SK-N-SH (cell line): ENCODE data around the gene GABRR1. TPM values are rescaled to one million over a fixed set of nuclear protein-coding genes. Genes with fewer than 3 reads are reported as not detected.

Experiments
- CTCF ChIA-PET: fragments of 300-600, 350-600 bp; formaldehyde crosslinking; extraction: SDS; loops from one replicate; lab custom pipeline; 2021; lab: Yijun Ruan, JAX
- POLR2A ChIA-PET: fragments of 350-600 bp; sonication (Branson Sonifier 250); formaldehyde crosslinking; extraction: SDS; loops from one replicate; lab custom pipeline; 2020; ENCODE audit warnings: antibody characterized with exemption, inconsistent platforms; lab: Yijun Ruan, JAX
- DNase-seq: peaks from one replicate; pipeline ENCODE4 v3.0.0; 2012
- H2AFZ ChIP-seq: fragments of 200-600 bp; sonication (generic); 2 replicates; pipeline ENCODE4 v1.8.1; 2016; ENCODE audit warnings: antibody characterized with exemption, mild to moderate bottlenecking, low read depth
- H3F3A ChIP-seq: fragments of 200-600 bp; sonication (generic); replicated peaks from 2 replicates; pipeline ENCODE3; 2016; ENCODE audit warnings: antibody characterized with exemption, mild to moderate bottlenecking; ENCODE audit not compliant: insufficient read depth
- H3K27ac ChIP-seq, 2 experiments: fragments of 200-500 bp in 1 of 2; fragments of 200-600 bp in 1 of 2; sonication (Bioruptor generic) in 1 of 2; sonication (generic), shearing (Covaris generic) in 1 of 2; 2 replicates each; pipeline versions ENCODE4 v1.5.1 to v1.6.1; 2014 to 2016; ENCODE audit warnings: low read depth in 2 of 2, inconsistent platforms in 1 of 2, low read length in 1 of 2, mild to moderate bottlenecking in 1 of 2, mixed read lengths in 1 of 2
- H3K27me3 ChIP-seq: fragments of 200-600 bp; sonication (generic), shearing (Covaris generic); 2 replicates; pipeline ENCODE4 v1.6.1; 2016; ENCODE audit warnings: mixed run types; ENCODE audit not compliant: insufficient read depth
- H3K36me3 ChIP-seq, 2 experiments: fragments of 200-500 bp in 1 of 2; fragments of 200-600 bp in 1 of 2; sonication (Bioruptor generic) in 1 of 2; sonication (generic) in 1 of 2; replicated peaks in 1 of 2; 2 replicates each; pipeline versions ENCODE3 to v1.5.1; 2014 to 2016; ENCODE audit warnings: low read length in 1 of 2, mild to moderate bottlenecking in 1 of 2; ENCODE audit not compliant: insufficient read depth in 2 of 2, control insufficient read depth in 1 of 2
- H3K4me1 ChIP-seq, 2 experiments: fragments of 200-500 bp in 1 of 2; fragments of 200-600 bp in 1 of 2; sonication (Bioruptor generic) in 1 of 2; sonication (generic), shearing (Covaris generic) in 1 of 2; 2 replicates each; pipeline versions ENCODE4 v1.5.1 to v1.6.1; 2014 to 2016; ENCODE audit warnings: low read depth in 1 of 2, low read length in 1 of 2, mixed run types in 1 of 2; ENCODE audit not compliant: insufficient read depth in 2 of 2, control insufficient read depth in 1 of 2
- H3K4me2 ChIP-seq: fragments of 200-600 bp; sonication (generic), shearing (Covaris generic); 2 replicates; pipeline ENCODE4 v1.6.1; 2017; ENCODE audit warnings: mixed run types
- H3K4me3 ChIP-seq, 2 experiments: fragments of 200-500 bp in 1 of 2; fragments of 200-600 bp in 1 of 2; sonication (Bioruptor generic) in 1 of 2; sonication (generic), shearing (Covaris generic) in 1 of 2; 2 replicates each; pipeline versions ENCODE4 v1.5.1 to v1.8.1; 2014 to 2016; ENCODE audit warnings: low read depth in 2 of 2, inconsistent platforms in 1 of 2, low read length in 1 of 2, mild to moderate bottlenecking in 1 of 2, mixed read lengths in 1 of 2, moderate library complexity in 1 of 2
- H3K79me2 ChIP-seq: fragments of 200-600 bp; sonication (generic); 2 replicates; pipeline ENCODE4 v1.8.1; 2017; ENCODE audit warnings: mild to moderate bottlenecking; ENCODE audit not compliant: insufficient read depth
- H3K9ac ChIP-seq: fragments of 200-600 bp; sonication (generic); 2 replicates; pipeline ENCODE4 v1.6.1; 2017; ENCODE audit warnings: mixed run types
- H3K9me2 ChIP-seq: fragments of 200-600 bp; sonication (generic); 2 replicates; pipeline ENCODE4 v1.6.1; 2017; ENCODE audit warnings: mixed run types
- H3K9me3 ChIP-seq: fragments of 200-600 bp; sonication (generic); 2 replicates; pipeline ENCODE4 v1.6.1; 2017; ENCODE audit warnings: mixed run types, mild to moderate bottlenecking, moderate library complexity
- H4K20me1 ChIP-seq: fragments of 200-600 bp; sonication (generic); 2 replicates; pipeline ENCODE4 v1.6.1; 2017; ENCODE audit warnings: mild to moderate bottlenecking, mixed run types; ENCODE audit not compliant: insufficient read depth
- CHD2 ChIP-seq: fragments of 150-350 bp; IDR thresholded peaks from 2 replicates; pipeline ENCODE4 v1.6.1; 2018; ENCODE audit warnings: low read length; ENCODE audit not compliant: partially characterized antibody
- EP300 ChIP-seq, 2 experiments: IDR thresholded peaks; 2 replicates each; pipeline versions ENCODE4 v1.4.0 to v1.6.1; 2012; ENCODE audit warnings: borderline replicate concordance in 1 of 2, low read depth in 1 of 2, low read length in 1 of 2
- EZH2phosphoT487 ChIP-seq: fragments of 200-600 bp; sonication (generic); IDR thresholded peaks from 2 replicates; pipeline ENCODE4 v1.6.1; 2017; ENCODE audit warnings: low read depth, mixed run types, mild to moderate bottlenecking, antibody characterized with exemption, moderate library complexity, borderline replicate concordance
- GATA2 ChIP-seq: sonication (generic); formaldehyde crosslinking; IDR thresholded peaks from 2 replicates; pipeline ENCODE4 v1.5.0; 2020; ENCODE audit warnings: mild to moderate bottlenecking, missing genetic modification reagents
- JUND ChIP-seq: IDR thresholded peaks from 2 replicates; pipeline ENCODE4 v1.4.0; 2012
- MEF2A ChIP-seq: IDR thresholded peaks from 2 replicates; pipeline ENCODE4 v1.4.0; 2012; ENCODE audit warnings: low read depth, borderline replicate concordance
- NRF1 ChIP-seq: IDR thresholded peaks from 2 replicates; pipeline ENCODE4 v1.6.1; 2012; ENCODE audit warnings: low read depth, mild to moderate bottlenecking, low read length
- POLR2AphosphoS5 ChIP-seq: IDR thresholded peaks from 2 replicates; pipeline ENCODE4 v1.6.1; 2012; ENCODE audit warnings: low read depth, low read length
- RXRA ChIP-seq: IDR thresholded peaks from 2 replicates; pipeline ENCODE4 v1.4.0; 2012; ENCODE audit warnings: low read depth, mild to moderate bottlenecking, borderline replicate concordance
- SIN3A ChIP-seq: IDR thresholded peaks from 2 replicates; pipeline ENCODE4 v1.6.1; 2012; ENCODE audit warnings: low read depth, mild to moderate bottlenecking, low read length, moderate library complexity, borderline replicate concordance
- TAF1 ChIP-seq: IDR thresholded peaks from 2 replicates; pipeline ENCODE4 v1.6.1; 2012; ENCODE audit warnings: low read depth, mild to moderate bottlenecking, low read length, moderate library complexity, borderline replicate concordance
- TEAD4 ChIP-seq: IDR thresholded peaks from 2 replicates; pipeline ENCODE4 v1.4.0; 2012; ENCODE audit warnings: mild to moderate bottlenecking, borderline replicate concordance; ENCODE audit not compliant: insufficient read depth
- USF2 ChIP-seq: fragments of 150-350 bp; IDR thresholded peaks from 2 replicates; pipeline ENCODE4 v1.6.1; 2017; ENCODE audit warnings: antibody characterized with exemption, low read length, low read depth, borderline replicate concordance
- WGBS: methylation state at CpG from one replicate; pipeline ENCODE4 v1.1.6; 2017; ENCODE audit warnings: low lambda C conversion rate; 5-methylcytosine and 5-hydroxymethylcytosine counted together
- polyA plus RNA-seq, 3 experiments: library from polyadenylated mRNA; depleted of rRNA; stranded (reverse); fragments of >200 nt; gene quantifications; 2 replicates each; pipeline ENCODE4 v1.2.3, GENCODE V29; 2012
- TF ChIP-seq, protein P1 (sequence below): IDR thresholded peaks from 2 replicates; pipeline ENCODE4 v1.4.0; 2012; ENCODE audit warnings: low read depth
- TF ChIP-seq, protein P2 (sequence below): IDR thresholded peaks from 2 replicates; pipeline ENCODE4; 2012
- TF ChIP-seq, protein P3 (sequence below): IDR thresholded peaks from 2 replicates; pipeline ENCODE4 v1.6.1; 2012; ENCODE audit warnings: mild to moderate bottlenecking, low read depth, low read length, moderate library complexity
- TF ChIP-seq, protein P4 (sequence below): IDR thresholded peaks from 2 replicates; pipeline ENCODE4 v1.4.0; 2012; ENCODE audit warnings: low read depth, borderline replicate concordance
- TF ChIP-seq, protein P5 (sequence below): fragments of 150-350 bp; IDR thresholded peaks from 2 replicates; pipeline ENCODE4 v1.6.1; 2016; ENCODE audit warnings: mild to moderate bottlenecking, low read depth, low read length

Gene GABRR1
- polyA plus RNA-seq, 1 of the 3 experiments (the other 2 are of a cell fraction): not detected

DNA sequence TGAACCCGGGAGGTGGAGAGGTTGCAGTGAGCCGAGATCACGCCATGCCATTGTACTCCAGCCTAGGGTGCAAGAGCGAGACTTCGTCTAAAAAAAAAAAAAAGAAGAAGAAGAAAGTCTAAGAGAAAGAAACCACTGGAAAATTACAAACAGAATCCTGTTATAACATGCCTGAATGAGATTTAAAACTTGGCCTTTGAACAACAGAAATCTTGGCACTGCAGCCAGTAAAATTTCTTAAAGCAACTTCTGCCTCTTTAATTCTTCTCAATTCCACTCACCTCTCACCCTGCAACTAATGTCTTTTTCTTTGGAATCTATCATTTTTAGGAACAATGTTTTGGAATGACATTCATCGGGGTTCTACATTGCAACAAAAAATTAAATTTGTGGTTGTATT lies 45.0 kb downstream of the GABRR1 start:
- DNase-seq: no peak
- 94% methylated on average over 6 of the region's 6 CpGs for WGBS
- H3K27me3 ChIP-seq: no peaks in the 10 kb centered on the region
- H3K4me3 ChIP-seq: no peak overlapping the region
- no peak overlapping the region for H3K27ac ChIP-seq
- H3K4me1 ChIP-seq: no peaks in the 10 kb centered on the region
- H3K4me2 ChIP-seq: no peak overlapping the region
- no peaks in the 10 kb centered on the region for H3K36me3 ChIP-seq
- TF ChIP-seq, protein P1, sequence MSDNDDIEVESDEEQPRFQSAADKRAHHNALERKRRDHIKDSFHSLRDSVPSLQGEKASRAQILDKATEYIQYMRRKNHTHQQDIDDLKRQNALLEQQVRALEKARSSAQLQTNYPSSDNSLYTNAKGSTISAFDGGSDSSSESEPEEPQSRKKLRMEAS: no peak
- TF ChIP-seq TEAD4 (no peak), TAF1 (no peak), EP300 (IDR thresholded peaks at IDR 0.05; ENCODE audit: borderline replicate concordance in 1 of 2, low read depth in 1 of 2, low read length in 1 of 2) (no peak), JUND (no peak)
- ChIA-PET POLR2A (no interaction called here), CTCF (no interaction called here)
- H3K79me2 ChIP-seq: no peaks in the 10 kb centered on the region
- H3K9me2 ChIP-seq: no peaks in the 10 kb centered on the region
- no peaks in the 10 kb centered on the region for H4K20me1 ChIP-seq
- H3F3A ChIP-seq: no peaks in the 10 kb centered on the region
- H3K9ac ChIP-seq: no peak overlapping the region
- no peak overlapping the region for H2AFZ ChIP-seq
- no peaks in the 10 kb centered on the region for H3K9me3 ChIP-seq

DNA sequence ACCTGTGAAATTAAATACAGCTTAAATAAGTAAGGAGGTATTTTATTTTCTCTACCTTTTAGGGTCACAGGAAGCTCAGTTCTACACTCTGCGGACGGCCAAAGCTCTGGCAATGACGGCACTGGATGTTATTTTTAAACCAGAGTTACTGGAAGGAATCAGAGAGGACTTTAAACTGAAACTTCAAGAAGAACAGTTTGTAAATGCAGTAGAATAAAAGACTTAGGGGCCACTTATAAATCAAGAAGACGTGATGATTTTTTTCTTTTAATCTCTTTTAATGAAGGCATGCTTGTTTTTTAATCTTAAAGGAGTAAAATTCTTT lies 55.1 kb downstream of the GABRR1 start:
- WGBS: 97% methylated on average over 4 of the region's 4 CpGs

More for the DNA sequence above, 55.1 kb downstream of the GABRR1 start:
- no peaks in the 10 kb centered on the region for H3K27me3 ChIP-seq
- no peak overlapping the region for H3K9ac ChIP-seq
- H3K36me3 ChIP-seq: peaks cover 15 to 49% of the 10 kb centered on the region in 2 experiments
- no peaks in the 10 kb centered on the region for H3K79me2 ChIP-seq
- CTCF ChIA-PET: interaction anchor here (0.7 kb wide), 1 partner anchor 1922 kb away, joined by 3 read pairs; no protein-coding TSS in a partner anchor
- no peak overlapping the region for H3K27ac ChIP-seq
- H3K4me3 ChIP-seq: no peak overlapping the region
- H4K20me1 ChIP-seq: no peaks in the 10 kb centered on the region
- no peaks in the 10 kb centered on the region for H3F3A ChIP-seq
- H3K9me2 ChIP-seq: no peaks in the 10 kb centered on the region
- H3K4me2 ChIP-seq: no peak overlapping the region
- H2AFZ ChIP-seq: no peak overlapping the region
- no peaks in the 10 kb centered on the region for H3K9me3 ChIP-seq
- POLR2A ChIA-PET: no interaction called here
- DNase-seq: no peak
- H3K4me1 ChIP-seq: no peaks in the 10 kb centered on the region
- TF ChIP-seq, protein P2, sequence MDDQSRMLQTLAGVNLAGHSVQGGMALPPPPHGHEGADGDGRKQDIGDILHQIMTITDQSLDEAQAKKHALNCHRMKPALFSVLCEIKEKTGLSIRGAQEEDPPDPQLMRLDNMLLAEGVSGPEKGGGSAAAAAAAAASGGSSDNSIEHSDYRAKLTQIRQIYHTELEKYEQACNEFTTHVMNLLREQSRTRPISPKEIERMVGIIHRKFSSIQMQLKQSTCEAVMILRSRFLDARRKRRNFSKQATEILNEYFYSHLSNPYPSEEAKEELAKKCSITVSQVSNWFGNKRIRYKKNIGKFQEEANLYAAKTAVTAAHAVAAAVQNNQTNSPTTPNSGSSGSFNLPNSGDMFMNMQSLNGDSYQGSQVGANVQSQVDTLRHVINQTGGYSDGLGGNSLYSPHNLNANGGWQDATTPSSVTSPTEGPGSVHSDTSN: no peak
- TF ChIP-seq POLR2AphosphoS5 (no peak), NRF1 (no peak), TEAD4 (no peak), MEF2A (no peak), EZH2phosphoT487 (no peak), JUND (no peak), TAF1 (no peak), SIN3A (no peak), CHD2 (no peak), USF2 (no peak), RXRA (no peak), GATA2 (CRISPR knock-in tag) (no peak)
- TF ChIP-seq, protein P3, sequence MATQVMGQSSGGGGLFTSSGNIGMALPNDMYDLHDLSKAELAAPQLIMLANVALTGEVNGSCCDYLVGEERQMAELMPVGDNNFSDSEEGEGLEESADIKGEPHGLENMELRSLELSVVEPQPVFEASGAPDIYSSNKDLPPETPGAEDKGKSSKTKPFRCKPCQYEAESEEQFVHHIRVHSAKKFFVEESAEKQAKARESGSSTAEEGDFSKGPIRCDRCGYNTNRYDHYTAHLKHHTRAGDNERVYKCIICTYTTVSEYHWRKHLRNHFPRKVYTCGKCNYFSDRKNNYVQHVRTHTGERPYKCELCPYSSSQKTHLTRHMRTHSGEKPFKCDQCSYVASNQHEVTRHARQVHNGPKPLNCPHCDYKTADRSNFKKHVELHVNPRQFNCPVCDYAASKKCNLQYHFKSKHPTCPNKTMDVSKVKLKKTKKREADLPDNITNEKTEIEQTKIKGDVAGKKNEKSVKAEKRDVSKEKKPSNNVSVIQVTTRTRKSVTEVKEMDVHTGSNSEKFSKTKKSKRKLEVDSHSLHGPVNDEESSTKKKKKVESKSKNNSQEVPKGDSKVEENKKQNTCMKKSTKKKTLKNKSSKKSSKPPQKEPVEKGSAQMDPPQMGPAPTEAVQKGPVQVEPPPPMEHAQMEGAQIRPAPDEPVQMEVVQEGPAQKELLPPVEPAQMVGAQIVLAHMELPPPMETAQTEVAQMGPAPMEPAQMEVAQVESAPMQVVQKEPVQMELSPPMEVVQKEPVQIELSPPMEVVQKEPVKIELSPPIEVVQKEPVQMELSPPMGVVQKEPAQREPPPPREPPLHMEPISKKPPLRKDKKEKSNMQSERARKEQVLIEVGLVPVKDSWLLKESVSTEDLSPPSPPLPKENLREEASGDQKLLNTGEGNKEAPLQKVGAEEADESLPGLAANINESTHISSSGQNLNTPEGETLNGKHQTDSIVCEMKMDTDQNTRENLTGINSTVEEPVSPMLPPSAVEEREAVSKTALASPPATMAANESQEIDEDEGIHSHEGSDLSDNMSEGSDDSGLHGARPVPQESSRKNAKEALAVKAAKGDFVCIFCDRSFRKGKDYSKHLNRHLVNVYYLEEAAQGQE: no peak
- TF ChIP-seq, protein P4, sequence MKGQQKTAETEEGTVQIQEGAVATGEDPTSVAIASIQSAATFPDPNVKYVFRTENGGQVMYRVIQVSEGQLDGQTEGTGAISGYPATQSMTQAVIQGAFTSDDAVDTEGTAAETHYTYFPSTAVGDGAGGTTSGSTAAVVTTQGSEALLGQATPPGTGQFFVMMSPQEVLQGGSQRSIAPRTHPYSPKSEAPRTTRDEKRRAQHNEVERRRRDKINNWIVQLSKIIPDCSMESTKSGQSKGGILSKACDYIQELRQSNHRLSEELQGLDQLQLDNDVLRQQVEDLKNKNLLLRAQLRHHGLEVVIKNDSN: no peak
- TF ChIP-seq, protein P5, sequence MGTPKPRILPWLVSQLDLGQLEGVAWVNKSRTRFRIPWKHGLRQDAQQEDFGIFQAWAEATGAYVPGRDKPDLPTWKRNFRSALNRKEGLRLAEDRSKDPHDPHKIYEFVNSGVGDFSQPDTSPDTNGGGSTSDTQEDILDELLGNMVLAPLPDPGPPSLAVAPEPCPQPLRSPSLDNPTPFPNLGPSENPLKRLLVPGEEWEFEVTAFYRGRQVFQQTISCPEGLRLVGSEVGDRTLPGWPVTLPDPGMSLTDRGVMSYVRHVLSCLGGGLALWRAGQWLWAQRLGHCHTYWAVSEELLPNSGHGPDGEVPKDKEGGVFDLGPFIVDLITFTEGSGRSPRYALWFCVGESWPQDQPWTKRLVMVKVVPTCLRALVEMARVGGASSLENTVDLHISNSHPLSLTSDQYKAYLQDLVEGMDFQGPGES: no peak
- TF ChIP-seq, protein P1: no peak
